Ovary (tissue), 9 donors: Measurements from ENCODE around the gene WRNIP1. TPM values are rescaled to one million over a fixed set of nuclear protein-coding genes. Genes with fewer than 3 reads are reported as not detected.

Source experiments
- DNase-seq, 5 donors: peaks; one replicate each; pipeline ENCODE4 v3.0.0-alpha.2; 2019 to 2020
- H3K27ac ChIP-seq, 2 donors: fragments of 200-600 bp; one replicate each; pipeline versions ENCODE4 v1.5.1 to v1.8.0; 2019 to 2022
- H3K27me3 ChIP-seq: fragments of 200-600 bp; one replicate; pipeline ENCODE4 v1.8.0; 2022
- H3K36me3 ChIP-seq: fragments of 200-600 bp; sonication (generic); one replicate; pipeline ENCODE4 v1.5.1; 2019
- H3K4me1 ChIP-seq: one replicate; pipeline ENCODE4 v1.8.1; 2013; ENCODE audit warnings: mild to moderate bottlenecking, moderate library complexity; ENCODE audit not compliant: insufficient read depth
- H3K4me3 ChIP-seq: fragments of 200-600 bp; sonication (generic); one replicate; pipeline ENCODE4 v1.5.1; 2017
- H3K9me3 ChIP-seq, 2 donors: fragments of 200-600 bp in 1 of 2; sonication (generic) in 1 of 2; one replicate each; pipeline versions ENCODE4 v1.5.1 to v1.8.1; 2013 to 2019; ENCODE audit warnings: mild to moderate bottlenecking in 1 of 2, moderate library complexity in 1 of 2
- EP300 ChIP-seq: sonication (generic); formaldehyde crosslinking; IDR thresholded peaks from one replicate; pipeline ENCODE4 v1.6.1; 2017; ENCODE audit warnings: antibody characterized with exemption
- POLR2A ChIP-seq: fragments of 450-650 bp; IDR thresholded peaks from one replicate; pipeline ENCODE4 v1.6.1; 2017; ENCODE audit warnings: antibody characterized with exemption, mild to moderate bottlenecking, moderate library complexity
- WGBS, 3 donors: extraction: QIAGEN DNeasy Blood & Tissue Kit in 1 of 3; methylation state at CpG; one replicate each; pipeline versions ENCODE4 v1.1.5 to v1.1.7; 2013 to 2017; 5-methylcytosine and 5-hydroxymethylcytosine counted together
- intact Hi-C, 4 donors: fragments of 100-400 bp; cut with DNase I; formaldehyde crosslinking; loops; one replicate each; pipeline versions ENCODE4 v1.11.0 to v1.15.1; 2022 to 2023
- polyA plus RNA-seq, 2 donors: library from polyadenylated mRNA; stranded (reverse); fragments of 200-250 nt in 1 of 2; fragments of 350-450 nt in 1 of 2; fragmentation: Illumina TruSeq in 1 of 2; extraction: RNeasy Lipid Tissue Mini Kit (QIAGEN cat#74804) in 1 of 2; gene quantifications; one replicate each; pipeline ENCODE4 v1.2.3, GENCODE V29; 2013 to 2014
- total RNA-seq, 7 donors: library from RNA; depleted of rRNA in 2 of 7; stranded (reverse); fragments of >200 nt in 2 of 7; fragmentation: NEBNext Ultra II Directional in 3 of 7; extraction: Animal tissue kit (Norgen Biotek cat#: 25700) in 3 of 7; gene quantifications; one replicate each; pipeline versions ENCODE4 v1.1.0 to v1.2.4, GENCODE V29; 2016 to 2023
- TF ChIP-seq, protein P1 (sequence below), 3 donors: fragments of 450-650 bp in 2 of 3; fragments of 200-600 bp in 1 of 3; IDR thresholded peaks; one replicate each; pipeline versions ENCODE4 v1.5.1 to v1.8.0; 2016 to 2022; ENCODE audit warnings: antibody characterized with exemption in 3 of 3, mild to moderate bottlenecking in 1 of 3
- donor health status: DM: no; HTN: no; CAD: no; lungs with moderate emphysema.
- donor health status: DM: no; HTN: no; CAD: no.
- donor health status: Bipolar disorder and iron deficiency.
- donor health status: DM: yes; HTN: yes; CAD: no.
- donor health status: DM: no; HTN: no; CAD: no.
- donor health status: DM: yes; HTN: yes; CAD: no.

Gene WRNIP1
- total and polyA plus RNA-seq, 9 donors: 30.4 to 73.4 (median 34.6) TPM

GRCh38 chr6:2725999-2726567 is 39.1 kb upstream of the WRNIP1 start:
- no peak overlapping the region for H3K27ac ChIP-seq
- DNase-seq: peak in 1 of 5 donors; percentile 48
- no peak overlapping the region for H3K4me3 ChIP-seq
- WGBS, 3 donors: 14 to 27% (median 15%) methylated on average over 8 of the region's 8 CpGs
- H3K9me3 ChIP-seq: no peaks in the 10 kb centered on the region
- H3K36me3 ChIP-seq: no peaks in the 10 kb centered on the region
- intact Hi-C loops: no loop called here
- no peaks in the 10 kb centered on the region for H3K4me1 ChIP-seq
- TF ChIP-seq POLR2A: no peak
- TF ChIP-seq, protein P1, sequence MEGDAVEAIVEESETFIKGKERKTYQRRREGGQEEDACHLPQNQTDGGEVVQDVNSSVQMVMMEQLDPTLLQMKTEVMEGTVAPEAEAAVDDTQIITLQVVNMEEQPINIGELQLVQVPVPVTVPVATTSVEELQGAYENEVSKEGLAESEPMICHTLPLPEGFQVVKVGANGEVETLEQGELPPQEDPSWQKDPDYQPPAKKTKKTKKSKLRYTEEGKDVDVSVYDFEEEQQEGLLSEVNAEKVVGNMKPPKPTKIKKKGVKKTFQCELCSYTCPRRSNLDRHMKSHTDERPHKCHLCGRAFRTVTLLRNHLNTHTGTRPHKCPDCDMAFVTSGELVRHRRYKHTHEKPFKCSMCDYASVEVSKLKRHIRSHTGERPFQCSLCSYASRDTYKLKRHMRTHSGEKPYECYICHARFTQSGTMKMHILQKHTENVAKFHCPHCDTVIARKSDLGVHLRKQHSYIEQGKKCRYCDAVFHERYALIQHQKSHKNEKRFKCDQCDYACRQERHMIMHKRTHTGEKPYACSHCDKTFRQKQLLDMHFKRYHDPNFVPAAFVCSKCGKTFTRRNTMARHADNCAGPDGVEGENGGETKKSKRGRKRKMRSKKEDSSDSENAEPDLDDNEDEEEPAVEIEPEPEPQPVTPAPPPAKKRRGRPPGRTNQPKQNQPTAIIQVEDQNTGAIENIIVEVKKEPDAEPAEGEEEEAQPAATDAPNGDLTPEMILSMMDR (IDR thresholded peaks at IDR 0.05): no peak
- no peak for TF ChIP-seq EP300
- no peaks in the 10 kb centered on the region for H3K27me3 ChIP-seq

- H3K27ac ChIP-seq: no peak overlapping the region
- no peak for DNase-seq
- H3K4me1 ChIP-seq: peaks cover 5% of the 10 kb centered on the region
- H3K36me3 ChIP-seq: no peaks in the 10 kb centered on the region
- H3K9me3 ChIP-seq: no peaks in the 10 kb centered on the region
- intact Hi-C loops: no loop called here
- no peaks in the 10 kb centered on the region for H3K27me3 ChIP-seq
- TF ChIP-seq POLR2A (no peak), EP300 (no peak)
- TF ChIP-seq, protein P1 (IDR thresholded peaks at IDR 0.05): no peak
- no peak overlapping the region for H3K4me3 ChIP-seq
- WGBS, 3 donors: 94 to 95% (median 94%) methylated on average over 10 of the region's 10 CpGs
Measured at GRCh38 chr6:2729921-2730320, 35.3 kb upstream of the WRNIP1 start.

DNA sequence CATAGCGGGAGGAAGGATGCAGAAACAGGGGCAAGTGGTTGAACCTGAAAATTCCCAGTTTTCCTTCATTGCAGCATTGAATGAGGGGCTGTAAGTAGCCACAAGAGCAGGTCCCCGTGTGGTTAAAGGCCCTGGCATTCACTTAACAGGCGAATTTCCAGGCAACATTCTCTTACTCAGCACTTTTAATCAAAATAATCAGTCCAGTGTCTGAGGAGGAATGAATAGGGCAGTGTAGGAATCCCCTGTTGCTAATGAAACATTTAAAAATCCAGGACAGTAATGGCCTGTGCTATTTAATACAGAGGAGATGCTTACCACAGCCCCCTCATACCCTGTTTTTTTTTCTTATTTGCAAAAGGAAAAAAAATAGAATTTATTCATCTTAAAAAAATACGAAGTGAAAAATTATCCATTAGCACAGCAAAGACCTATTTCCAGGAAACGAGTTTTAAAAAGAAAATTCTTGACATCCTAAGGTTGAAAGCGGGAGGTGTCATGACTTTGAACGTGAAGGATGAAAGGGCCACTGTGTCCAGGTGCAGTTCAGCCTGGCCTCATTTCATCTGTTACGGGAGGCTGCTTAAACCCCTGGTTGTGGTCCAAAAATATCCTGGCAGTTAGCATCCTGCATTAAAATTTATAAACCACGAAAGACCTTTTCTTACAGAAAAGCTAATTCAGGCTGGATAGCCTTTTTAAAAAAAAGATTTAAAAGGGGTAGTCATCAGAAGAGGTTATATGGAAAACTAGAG is 34.7 kb upstream of the WRNIP1 start:
- whole genome bisulfite sequencing, 3 donors: 45 to 47% (median 46%) methylated on average over 9 of the region's 9 CpGs
- TF ChIP-seq, protein P1 (IDR thresholded peaks at IDR 0.05): no peak
- TF ChIP-seq EP300 (no peak), POLR2A (no peak)
- Histone ChIP-seq H3K4me3 (no peak overlapping the region), H3K27me3 (no peaks in the 10 kb centered on the region), H3K9me3 (no peaks in the 10 kb centered on the region), H3K27ac (no peak overlapping the region), H3K4me1 (peaks cover 5% of the 10 kb centered on the region), H3K36me3 (no peaks in the 10 kb centered on the region)
- DNase-seq: no peak
- intact Hi-C loops: no loop called here

- Histone ChIP-seq H3K27me3 (no peaks in the 10 kb centered on the region), H3K4me3 (no peak overlapping the region), H3K4me1 (peaks cover 5% of the 10 kb centered on the region), H3K9me3 (no peaks in the 10 kb centered on the region), H3K36me3 (no peaks in the 10 kb centered on the region), H3K27ac (no peak overlapping the region)
- DNase-seq: no peak
- intact Hi-C loops: no loop called here
- 65 to 81% (median 71%) methylated on average over 5 of the region's 5 CpGs for WGBS, 3 donors
- TF ChIP-seq, protein P1 (IDR thresholded peaks at IDR 0.05): no peak
Measured at GRCh38 chr6:2731281-2731909, 33.8 kb upstream of the WRNIP1 start.
